Nephron (organoid): Measurements from ENCODE around the gene TPRA1.

Experiments used
- H3K27ac Mint-ChIP-seq, 3 experiments: 2 replicates each; pipeline ENCODE4 v1.8.0; 2020; ENCODE audit warnings: mixed read lengths in 3 of 3, mild to moderate bottlenecking in 2 of 3, moderate library complexity in 1 of 3
- H3K27me3 Mint-ChIP-seq: 2 replicates; pipeline ENCODE4 v1.8.0; 2021; ENCODE audit warnings: low read depth, mild to moderate bottlenecking, moderate library complexity, mixed read lengths
- H3K36me3 Mint-ChIP-seq: 2 replicates; pipeline ENCODE4 v1.8.0; 2020; ENCODE audit warnings: low read depth, mixed read lengths
- H3K4me1 Mint-ChIP-seq: 2 replicates; pipeline ENCODE4 v1.8.0; 2020; ENCODE audit warnings: mixed read lengths
- H3K4me3 Mint-ChIP-seq, 3 experiments: 2 replicates each; pipeline ENCODE4 v1.8.0; 2020; ENCODE audit warnings: mild to moderate bottlenecking in 3 of 3, mixed read lengths in 3 of 3, moderate library complexity in 2 of 3
- H3K9me3 Mint-ChIP-seq: 2 replicates; pipeline ENCODE4 v1.8.0; 2020; ENCODE audit warnings: mixed read lengths
- CTCF ChIP-seq, 3 experiments: fragments of 200-600 bp; sonication (generic); IDR thresholded peaks; one replicate each; pipeline ENCODE4 v1.5.0; 2021; ENCODE audit warnings: antibody characterized with exemption in 3 of 3; ENCODE audit not compliant: unreplicated experiment in 3 of 3

Gene TPRA1

GRCh38 chr3:127584734-127585133 lies 5.8 kb downstream of the TPRA1 start:
- no peak for TF ChIP-seq CTCF (IDR thresholded peaks at IDR 0.05; ENCODE audit: unreplicated experiment in 3 of 3)
- Mint-ChIP-seq H3K4me3 (peak overlapping the region in 1 of 3 experiments; percentile 53), H3K36me3 (no peaks in the 10 kb centered on the region), H3K27ac (no peak overlapping the region), H3K4me1 (peaks cover 17% of the 10 kb centered on the region), H3K27me3 (no peaks in the 10 kb centered on the region), H3K9me3 (no peaks in the 10 kb centered on the region)

GRCh38 chr3:127580327-127581060 lies 10.0 kb downstream of the TPRA1 start:
- H3K4me1 Mint-ChIP-seq, result peaks cover 4% of the 10 kb centered on the region
- peaks cover 3% of the 10 kb centered on the region for H3K36me3 Mint-ChIP-seq
- H3K27ac Mint-ChIP-seq, result no peak overlapping the region
- no peaks in the 10 kb centered on the region for H3K9me3 Mint-ChIP-seq
- no peak overlapping the region for H3K4me3 Mint-ChIP-seq
- no peaks in the 10 kb centered on the region for H3K27me3 Mint-ChIP-seq
- no peak for TF ChIP-seq CTCF (IDR thresholded peaks at IDR 0.05; ENCODE audit: unreplicated experiment in 3 of 3)

- no peak overlapping the region for H3K27ac Mint-ChIP-seq
Measured at GRCh38 chr3:127578802-127579201, 11.7 kb downstream of the TPRA1 start.

GRCh38 chr3:127578168-127578567 lies 12.4 kb downstream of the TPRA1 start:
- Mint-ChIP-seq H3K36me3 (peaks cover 12% of the 10 kb centered on the region), H3K4me3 (no peak overlapping the region), H3K4me1 (peaks cover 5% of the 10 kb centered on the region), H3K27me3 (no peaks in the 10 kb centered on the region), H3K27ac (no peak overlapping the region), H3K9me3 (no peaks in the 10 kb centered on the region)
- no peak for TF ChIP-seq CTCF (IDR thresholded peaks at IDR 0.05; ENCODE audit: unreplicated experiment in 3 of 3)

More at GRCh38 chr3:127578802-127579201, 11.7 kb downstream of the TPRA1 start:
- H3K27me3 Mint-ChIP-seq, result no peaks in the 10 kb centered on the region
- no peak for TF ChIP-seq CTCF (IDR thresholded peaks at IDR 0.05; ENCODE audit: unreplicated experiment in 3 of 3)
- peaks cover 12% of the 10 kb centered on the region for H3K36me3 Mint-ChIP-seq
- H3K9me3 Mint-ChIP-seq, result no peaks in the 10 kb centered on the region
- H3K4me1 Mint-ChIP-seq, result peaks cover 5% of the 10 kb centered on the region
- no peak overlapping the region for H3K4me3 Mint-ChIP-seq

GRCh38 chr3:127577448-127577847 lies 13.1 kb downstream of the TPRA1 start:
- TF ChIP-seq CTCF (IDR thresholded peaks at IDR 0.05; ENCODE audit: unreplicated experiment in 3 of 3), result no peak
- Mint-ChIP-seq H3K36me3 (peaks cover 13% of the 10 kb centered on the region), H3K4me1 (peaks cover 5% of the 10 kb centered on the region), H3K9me3 (no peaks in the 10 kb centered on the region), H3K4me3 (no peak overlapping the region), H3K27me3 (no peaks in the 10 kb centered on the region), H3K27ac (no peak overlapping the region)
